Esophagus muscularis mucosa (tissue), 4 donors: ENCODE measurements around the gene MAN2C1.

ENCODE experiments used
- EP300 ChIP-seq: sonication (generic); formaldehyde crosslinking; IDR thresholded peaks from one replicate; pipeline ENCODE4 v1.6.1; 2017; ENCODE audit warnings: antibody characterized with exemption
- POLR2A ChIP-seq: fragments of 450-650 bp; IDR thresholded peaks from one replicate; pipeline ENCODE4 v1.6.1; 2017; ENCODE audit warnings: antibody characterized with exemption, moderate library complexity, mild to moderate bottlenecking, low read depth
- POLR2AphosphoS5 ChIP-seq, 2 donors: sonication (generic); formaldehyde crosslinking; IDR thresholded peaks; one replicate each; pipeline ENCODE4 v1.6.1; 2017; ENCODE audit warnings: antibody characterized with exemption in 2 of 2
- TF ChIP-seq, protein P1 (sequence below), 3 experiments: fragments of 200-600 bp in 2 of 3; fragments of 450-650 bp in 1 of 3; sonication (generic) in 2 of 3; IDR thresholded peaks; one replicate each; pipeline ENCODE4 v1.5.1; 2017 to 2019; ENCODE audit warnings: antibody characterized with exemption in 3 of 3, mild to moderate bottlenecking in 2 of 3, moderate library complexity in 1 of 3

- no peak for TF ChIP-seq POLR2AphosphoS5 (IDR thresholded peaks at IDR 0.05)
- TF ChIP-seq POLR2A, result no peak
- TF ChIP-seq, protein P1, sequence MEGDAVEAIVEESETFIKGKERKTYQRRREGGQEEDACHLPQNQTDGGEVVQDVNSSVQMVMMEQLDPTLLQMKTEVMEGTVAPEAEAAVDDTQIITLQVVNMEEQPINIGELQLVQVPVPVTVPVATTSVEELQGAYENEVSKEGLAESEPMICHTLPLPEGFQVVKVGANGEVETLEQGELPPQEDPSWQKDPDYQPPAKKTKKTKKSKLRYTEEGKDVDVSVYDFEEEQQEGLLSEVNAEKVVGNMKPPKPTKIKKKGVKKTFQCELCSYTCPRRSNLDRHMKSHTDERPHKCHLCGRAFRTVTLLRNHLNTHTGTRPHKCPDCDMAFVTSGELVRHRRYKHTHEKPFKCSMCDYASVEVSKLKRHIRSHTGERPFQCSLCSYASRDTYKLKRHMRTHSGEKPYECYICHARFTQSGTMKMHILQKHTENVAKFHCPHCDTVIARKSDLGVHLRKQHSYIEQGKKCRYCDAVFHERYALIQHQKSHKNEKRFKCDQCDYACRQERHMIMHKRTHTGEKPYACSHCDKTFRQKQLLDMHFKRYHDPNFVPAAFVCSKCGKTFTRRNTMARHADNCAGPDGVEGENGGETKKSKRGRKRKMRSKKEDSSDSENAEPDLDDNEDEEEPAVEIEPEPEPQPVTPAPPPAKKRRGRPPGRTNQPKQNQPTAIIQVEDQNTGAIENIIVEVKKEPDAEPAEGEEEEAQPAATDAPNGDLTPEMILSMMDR (IDR thresholded peaks at IDR 0.05), result no peak
- TF ChIP-seq EP300, result no peak
Observed at GRCh38 chr15:75360391-75360790, 8.0 kb downstream of the MAN2C1 start.
